ENCODE results near the gene COQ9. TPM values are rescaled to one million over a fixed set of nuclear protein-coding genes. Genes with fewer than 3 reads are reported as not detected.

COQ9 gene
- total RNA-seq, 1 experiment from 2014 or later = 32.9 TPM

GRCh38 chr16:57501492-57501891, 54.2 kb downstream of the COQ9 start:
- no peak overlapping the region for H2BK15ac ChIP-seq (ENCODE audit: low read depth, low read length)
- no peak overlapping the region for H3K4me3 Mint-ChIP-seq
- no peak overlapping the region for H2BK12ac ChIP-seq (ENCODE audit: insufficient read length, low read depth, low read length)
- H3K4me1 Mint-ChIP-seq = peaks cover 6 to 8% of the 10 kb centered on the region in 2 experiments
- H2AK5ac ChIP-seq (ENCODE audit: insufficient read length, low read length) = no peak overlapping the region
- H3K23ac ChIP-seq (ENCODE audit: insufficient read length, low read depth, low read length) = no peak overlapping the region
- H4K20me1 ChIP-seq (ENCODE audit: control insufficient read depth, insufficient read depth, insufficient read length) = no peaks in the 10 kb centered on the region
- H3K4me2 ChIP-seq (ENCODE audit: insufficient read depth, insufficient read length, low read length) = no peak overlapping the region
- no peaks in the 10 kb centered on the region for H3K79me1 ChIP-seq (ENCODE audit: insufficient read depth, low read depth, low read length, poor library complexity, severe bottlenecking)
- H3K27ac ChIP-seq (ENCODE audit: insufficient read length, low read depth, low read length) = no peak overlapping the region
- peak overlapping the region; percentile 81 for H4K91ac ChIP-seq (ENCODE audit: insufficient read length, low read depth, low read length)
- no peaks in the 10 kb centered on the region for H3K23me2 ChIP-seq (ENCODE audit: insufficient read length, low read depth, low read length, poor library complexity, severe bottlenecking)
- no peak for TF ChIP-seq CTCF (conservative IDR thresholded peaks at IDR 0.05)
- no peaks in the 10 kb centered on the region for H3K27me3 ChIP-seq (ENCODE audit: insufficient read depth, low read length)
- H3K9me3 ChIP-seq (ENCODE audit: control insufficient read depth, low read depth, low read length) = no peaks in the 10 kb centered on the region
- H3K27me3 Mint-ChIP-seq (ENCODE audit: low read depth) = peaks cover 9% of the 10 kb centered on the region
- H2AFZ ChIP-seq (ENCODE audit: low read length) = no peak overlapping the region
- H3K4me1 ChIP-seq (ENCODE audit: insufficient read depth, low read length) = no peaks in the 10 kb centered on the region; the same call in 1 of the 2 replicates
- no peak overlapping the region for H2BK120ac ChIP-seq (ENCODE audit: low read depth, low read length, poor library complexity, severe bottlenecking)
- no peak overlapping the region for H3K9ac ChIP-seq (ENCODE audit: extremely low read depth, insufficient read length, low read length)
- no peaks in the 10 kb centered on the region for H3K79me2 ChIP-seq (ENCODE audit: insufficient read depth, low read length)
- WGBS (ENCODE audit: extremely low coverage, insufficient read length, low lambda C conversion rate) = no CpG with 5 or more reads among the region's 7 CpGs
- no peak for DNase-seq
- H3K18ac ChIP-seq (ENCODE audit: insufficient read length, low read depth, low read length) = no peak overlapping the region
- no peak overlapping the region for H4K8ac ChIP-seq (replicated peaks; ENCODE audit: insufficient read length, low read depth, low read length)
- no peaks in the 10 kb centered on the region for H3K36me3 Mint-ChIP-seq (ENCODE audit: insufficient read depth in 1 of 3, low read depth in 3 of 3)
- H3K56ac ChIP-seq (ENCODE audit: insufficient read length, low read depth, low read length) = no peak overlapping the region
- no peak overlapping the region for H3T11ph ChIP-seq (ENCODE audit: low read length)
- no peak overlapping the region for H3K14ac ChIP-seq (ENCODE audit: insufficient read depth, low read length)
- no peak overlapping the region for H4K5ac ChIP-seq (ENCODE audit: insufficient read length, low read depth, low read length)
- H2BK20ac ChIP-seq (ENCODE audit: low read depth, low read length, poor library complexity, severe bottlenecking) = no peak overlapping the region
- no peaks in the 10 kb centered on the region for H3K9me3 Mint-ChIP-seq
- no peak overlapping the region for H2BK5ac ChIP-seq (ENCODE audit: insufficient read length, low read length)
- H3K27ac Mint-ChIP-seq = no peak overlapping the region
- no peak overlapping the region for H3K4ac ChIP-seq (ENCODE audit: low read depth, low read length)

Measured in H9 (cell line).